ENCODE results near the gene ZDHHC1.
"Not testable (repeated sequence)": the region's sequence is repeated elsewhere in the genome, so short reads cannot be mapped to it uniquely, and the experiment has no call there.

ZDHHC1 gene

DNA sequence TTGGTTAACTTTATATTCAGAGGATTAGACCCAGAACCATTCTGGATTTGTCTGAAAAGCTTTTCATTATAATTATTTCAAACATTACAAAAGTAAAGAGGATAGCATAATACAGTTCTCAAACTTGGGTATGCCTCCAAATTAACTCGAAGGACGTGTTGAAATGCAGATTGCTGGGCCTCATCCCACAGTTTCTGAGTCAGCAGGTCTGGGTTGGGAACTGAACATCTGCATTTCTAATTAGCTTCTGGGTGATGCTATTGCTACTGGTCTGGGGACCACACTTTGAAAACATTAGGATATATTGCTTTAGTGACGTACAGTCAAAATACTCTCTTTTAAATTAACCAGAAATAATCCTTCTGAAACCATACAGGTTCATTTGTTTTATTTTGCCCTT lies 33.0 kb downstream of the ZDHHC1 start:
- no peaks in the 10 kb centered on the region for H3K27me3 ChIP-seq (ENCODE audit: control insufficient read depth, insufficient read depth, low read length)
- no peak overlapping the region for H3K9ac ChIP-seq (ENCODE audit: low read length)
- H3K9me3 ChIP-seq (ENCODE audit: control insufficient read depth, low read length) = no peaks in the 10 kb centered on the region
- H3K4me1 ChIP-seq (ENCODE audit: control insufficient read depth, insufficient read depth, low read length) = no peaks in the 10 kb centered on the region
- no peak overlapping the region for H3K4me3 ChIP-seq (ENCODE audit: low read length)
- no peaks in the 10 kb centered on the region for H3K36me3 ChIP-seq (ENCODE audit: control insufficient read depth, insufficient read depth, low read length)

DNA sequence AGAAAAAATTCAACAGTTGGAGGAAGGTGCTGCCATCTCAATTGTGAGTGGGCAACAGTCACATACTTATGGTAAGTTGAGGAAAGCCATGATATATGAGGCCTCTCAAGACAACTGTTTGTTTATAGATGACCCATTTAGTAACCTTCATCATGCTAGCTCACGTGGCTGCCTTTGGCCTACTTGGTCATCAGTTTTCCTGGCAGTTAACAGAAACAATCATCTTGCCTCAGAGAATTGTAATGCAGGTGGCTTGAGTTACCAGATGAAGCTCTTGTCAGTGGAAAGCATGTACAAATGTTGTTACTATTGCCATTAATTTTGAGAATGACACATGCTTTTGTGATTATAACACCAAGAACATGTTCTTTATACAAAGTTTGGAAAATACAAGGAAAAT lies 37.6 kb downstream of the ZDHHC1 start:
- Histone ChIP-seq H3K4me3 (ENCODE audit: low read length) (no peak overlapping the region), H3K36me3 (ENCODE audit: control insufficient read depth, insufficient read depth, low read length) (no peaks in the 10 kb centered on the region), H3K9me3 (ENCODE audit: control insufficient read depth, low read length) (no peaks in the 10 kb centered on the region), H3K4me1 (ENCODE audit: control insufficient read depth, insufficient read depth, low read length) (no peaks in the 10 kb centered on the region), H3K27me3 (ENCODE audit: control insufficient read depth, insufficient read depth, low read length) (no peaks in the 10 kb centered on the region), H3K9ac (ENCODE audit: low read length) (no peak overlapping the region)

DNA sequence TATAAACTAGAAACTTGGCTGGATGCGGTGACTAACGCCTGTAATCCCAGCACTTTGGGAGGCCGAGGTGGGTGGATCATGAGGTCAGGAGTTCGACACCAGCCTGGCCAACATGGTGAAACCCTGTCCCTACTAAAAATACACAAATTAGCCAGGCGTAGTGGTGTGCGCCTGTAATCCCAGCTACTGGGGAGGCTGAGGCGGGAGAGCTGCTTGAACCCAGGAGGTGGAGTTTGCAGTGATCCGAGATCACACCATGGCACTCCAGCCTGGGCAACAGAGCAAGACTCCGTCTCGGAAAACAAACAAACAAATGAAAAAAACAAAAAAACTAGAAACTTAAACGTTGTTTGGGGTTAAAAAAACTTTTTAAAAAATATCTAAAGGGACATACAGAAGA lies 40.3 kb downstream of the ZDHHC1 start:
- not testable (repeated sequence) for H3K9ac ChIP-seq (ENCODE audit: low read length); H3K4me3 ChIP-seq (ENCODE audit: low read length); H3K9me3 ChIP-seq (ENCODE audit: control insufficient read depth, low read length); H3K27me3 ChIP-seq (ENCODE audit: control insufficient read depth, insufficient read depth, low read length); H3K36me3 ChIP-seq (ENCODE audit: control insufficient read depth, insufficient read depth, low read length); H3K4me1 ChIP-seq (ENCODE audit: control insufficient read depth, insufficient read depth, low read length)

DNA sequence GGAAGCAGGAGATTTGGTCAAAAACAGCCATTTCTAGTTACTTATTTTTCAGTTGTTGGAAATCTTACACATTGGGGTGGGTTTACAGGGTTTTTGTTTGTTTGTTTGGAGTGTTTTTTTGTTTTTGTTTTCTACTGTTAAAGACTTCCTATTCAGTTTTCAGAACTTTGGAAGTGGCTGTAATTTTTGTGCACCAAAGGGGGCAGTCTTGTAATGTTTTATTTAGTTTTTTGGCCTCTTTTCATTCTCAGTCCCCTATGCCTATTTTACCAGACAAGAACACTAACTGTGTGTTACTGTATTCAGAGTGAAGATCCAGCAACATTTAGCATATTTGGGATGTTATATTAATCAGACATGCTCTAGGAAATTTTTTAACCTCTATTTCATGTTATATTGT lies 43.6 kb downstream of the ZDHHC1 start:
- Histone ChIP-seq H3K27me3 (ENCODE audit: control insufficient read depth, insufficient read depth, low read length) (no peaks in the 10 kb centered on the region), H3K4me1 (ENCODE audit: control insufficient read depth, insufficient read depth, low read length) (no peaks in the 10 kb centered on the region), H3K9ac (ENCODE audit: low read length) (no peak overlapping the region), H3K36me3 (ENCODE audit: control insufficient read depth, insufficient read depth, low read length) (no peaks in the 10 kb centered on the region), H3K9me3 (ENCODE audit: control insufficient read depth, low read length) (no peaks in the 10 kb centered on the region), H3K4me3 (ENCODE audit: low read length) (no peak overlapping the region)

DNA sequence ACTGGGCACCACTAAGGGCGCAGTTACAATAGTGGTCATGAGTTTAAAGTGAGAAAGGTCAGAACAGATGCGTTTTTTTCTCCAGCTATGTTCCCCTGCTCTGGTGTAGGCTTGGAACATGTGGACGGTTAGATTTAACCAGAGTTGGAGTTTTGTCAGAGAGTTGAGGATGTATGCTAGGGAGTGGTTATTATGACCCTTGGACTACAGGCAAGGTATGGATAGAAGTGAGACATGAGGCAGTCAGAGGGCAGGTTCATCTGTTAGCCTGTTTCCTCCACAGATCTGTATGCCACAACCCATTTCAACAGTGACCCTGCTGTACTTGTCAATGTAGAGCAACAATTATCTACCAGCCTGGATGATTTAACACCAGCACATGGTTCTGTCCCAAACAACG lies 45.6 kb downstream of the ZDHHC1 start:
- Histone ChIP-seq H3K4me3 (ENCODE audit: low read length) (no peak overlapping the region), H3K9ac (ENCODE audit: low read length) (no peak overlapping the region), H3K27me3 (ENCODE audit: control insufficient read depth, insufficient read depth, low read length) (no peaks in the 10 kb centered on the region), H3K36me3 (ENCODE audit: control insufficient read depth, insufficient read depth, low read length) (no peaks in the 10 kb centered on the region), H3K4me1 (ENCODE audit: control insufficient read depth, insufficient read depth, low read length) (no peaks in the 10 kb centered on the region), H3K9me3 (ENCODE audit: control insufficient read depth, low read length) (no peaks in the 10 kb centered on the region)

DNA sequence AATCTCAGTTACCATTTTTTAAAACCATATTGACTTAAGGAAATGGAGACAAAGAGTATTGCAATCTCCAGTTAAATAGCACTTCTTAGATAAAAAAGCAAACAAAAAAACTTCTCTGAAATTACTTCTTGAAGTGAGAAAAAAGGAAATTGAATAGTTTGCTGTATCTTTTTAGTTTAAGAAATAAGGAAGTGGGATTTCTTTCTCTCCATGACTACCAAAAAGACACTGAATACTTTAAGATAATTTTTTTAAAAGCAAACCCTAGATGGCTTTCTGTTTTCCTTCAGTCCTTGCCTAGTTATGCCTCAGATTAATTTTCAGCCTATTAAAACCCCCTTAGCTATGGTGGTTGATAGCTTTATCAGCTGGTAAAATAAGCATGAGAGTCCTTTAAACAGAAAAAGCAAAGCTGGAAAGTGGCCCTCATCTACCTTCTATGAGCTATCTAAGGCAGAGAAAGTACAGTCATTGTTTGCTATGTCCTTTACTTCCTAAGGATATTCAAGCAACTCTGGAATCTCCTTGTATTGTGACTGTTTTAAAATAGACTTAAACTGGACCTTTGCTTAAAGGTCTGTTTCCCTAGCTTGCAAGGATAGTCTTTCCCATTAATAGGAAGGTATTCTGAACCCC lies 51.6 kb downstream of the ZDHHC1 start:
- H3K9ac ChIP-seq (ENCODE audit: low read length) = peak overlapping the region; percentile 41
- no peak overlapping the region for H3K4me3 ChIP-seq (ENCODE audit: low read length)
- peaks cover 9% of the 10 kb centered on the region for H3K4me1 ChIP-seq (ENCODE audit: control insufficient read depth, insufficient read depth, low read length)
- no peaks in the 10 kb centered on the region for H3K9me3 ChIP-seq (ENCODE audit: control insufficient read depth, low read length)
- H3K36me3 ChIP-seq (ENCODE audit: control insufficient read depth, insufficient read depth, low read length) = no peaks in the 10 kb centered on the region
- H3K27me3 ChIP-seq (ENCODE audit: control insufficient read depth, insufficient read depth, low read length) = no peaks in the 10 kb centered on the region

DNA sequence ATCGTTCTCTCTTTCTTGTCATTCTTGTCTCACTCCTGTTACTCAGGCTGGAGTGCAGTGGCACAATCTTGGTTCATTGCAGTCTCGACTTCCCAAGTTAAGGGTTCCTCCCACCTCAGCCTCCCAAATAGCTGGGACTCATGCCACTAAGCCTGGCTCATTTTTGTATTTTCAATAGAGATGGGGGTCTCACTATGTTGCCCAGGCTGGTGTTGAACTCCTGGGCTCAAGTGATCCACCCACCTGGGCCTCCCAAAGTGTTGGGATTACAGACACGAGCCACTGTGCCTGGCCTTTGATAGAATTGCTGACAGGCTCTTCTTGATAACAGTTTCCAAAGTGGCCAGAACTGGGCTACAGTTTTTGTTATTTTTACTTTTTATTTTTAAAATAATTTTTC lies 55.2 kb downstream of the ZDHHC1 start:
- no peaks in the 10 kb centered on the region for H3K9me3 ChIP-seq (ENCODE audit: control insufficient read depth, low read length)
- H3K27me3 ChIP-seq (ENCODE audit: control insufficient read depth, insufficient read depth, low read length) = no peaks in the 10 kb centered on the region
- no peaks in the 10 kb centered on the region for H3K36me3 ChIP-seq (ENCODE audit: control insufficient read depth, insufficient read depth, low read length)
- H3K4me1 ChIP-seq (ENCODE audit: control insufficient read depth, insufficient read depth, low read length) = peaks cover 22% of the 10 kb centered on the region
- H3K4me3 ChIP-seq (ENCODE audit: low read length) = no peak overlapping the region
- no peak overlapping the region for H3K9ac ChIP-seq (ENCODE audit: low read length)

DNA sequence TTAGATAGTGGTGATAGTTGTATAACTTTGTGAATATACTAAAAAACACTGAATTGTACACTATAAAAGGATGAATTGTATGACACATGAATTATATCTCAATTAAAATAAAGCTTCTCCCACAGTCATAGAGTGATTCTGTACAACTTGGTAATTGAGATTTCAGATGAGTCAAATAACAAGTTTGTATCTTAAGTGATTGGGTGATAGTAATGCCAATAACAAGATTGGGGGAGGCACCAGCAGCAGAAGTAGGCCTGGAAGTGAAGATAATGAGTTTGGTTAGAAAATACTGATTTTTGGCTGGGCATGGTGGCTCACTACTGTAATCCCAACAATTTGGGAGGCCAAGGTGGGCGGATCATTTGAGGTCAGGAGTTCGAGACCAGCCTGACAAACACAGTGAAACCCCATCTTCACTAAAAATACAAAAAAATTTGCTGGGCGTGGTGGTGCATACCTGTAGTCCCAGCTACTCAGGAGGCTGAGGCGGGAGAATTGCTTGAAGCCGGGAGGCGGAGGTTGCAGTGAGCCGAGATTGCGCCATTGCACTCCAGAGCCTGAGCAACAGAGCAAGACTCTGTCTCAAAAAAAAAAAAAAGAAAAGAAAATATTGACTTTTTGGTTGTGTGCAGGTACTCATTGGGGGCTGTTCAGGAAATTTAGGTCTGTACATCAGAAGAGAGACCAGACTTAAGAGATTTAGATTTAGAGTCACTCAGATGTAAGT lies 56.6 kb downstream of the ZDHHC1 start:
- not testable (repeated sequence) for H3K9ac ChIP-seq (ENCODE audit: low read length); H3K4me3 ChIP-seq (ENCODE audit: low read length); H3K27me3 ChIP-seq (ENCODE audit: control insufficient read depth, insufficient read depth, low read length); H3K9me3 ChIP-seq (ENCODE audit: control insufficient read depth, low read length); H3K36me3 ChIP-seq (ENCODE audit: control insufficient read depth, insufficient read depth, low read length)
- H3K4me1 ChIP-seq (ENCODE audit: control insufficient read depth, insufficient read depth, low read length) = peaks cover 15% of the 10 kb centered on the region

DNA sequence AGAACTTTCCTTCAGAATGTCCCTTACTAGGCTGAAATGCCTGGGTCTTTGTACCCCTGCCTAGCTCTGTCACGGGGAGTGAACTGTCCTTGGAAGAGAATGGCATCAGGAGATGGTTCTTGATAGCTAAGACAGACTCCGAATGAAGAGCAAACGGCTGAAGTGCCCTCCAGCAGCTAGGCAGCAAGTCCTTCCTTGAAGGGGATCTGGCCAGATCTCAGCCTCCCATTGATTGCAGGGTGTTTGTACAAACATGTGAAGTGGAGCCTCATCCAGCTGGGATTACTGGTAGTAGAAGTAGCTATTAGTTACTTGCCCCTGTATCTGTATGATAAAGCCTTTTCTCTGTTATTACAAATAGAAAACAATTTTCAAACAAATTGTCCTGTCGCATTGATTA lies 58.7 kb downstream of the ZDHHC1 start:
- Histone ChIP-seq H3K9me3 (ENCODE audit: control insufficient read depth, low read length) (no peaks in the 10 kb centered on the region), H3K4me1 (ENCODE audit: control insufficient read depth, insufficient read depth, low read length) (peaks cover 14% of the 10 kb centered on the region), H3K27me3 (ENCODE audit: control insufficient read depth, insufficient read depth, low read length) (no peaks in the 10 kb centered on the region), H3K36me3 (ENCODE audit: control insufficient read depth, insufficient read depth, low read length) (no peaks in the 10 kb centered on the region), H3K4me3 (ENCODE audit: low read length) (no peak overlapping the region), H3K9ac (ENCODE audit: low read length) (no peak overlapping the region)

DNA sequence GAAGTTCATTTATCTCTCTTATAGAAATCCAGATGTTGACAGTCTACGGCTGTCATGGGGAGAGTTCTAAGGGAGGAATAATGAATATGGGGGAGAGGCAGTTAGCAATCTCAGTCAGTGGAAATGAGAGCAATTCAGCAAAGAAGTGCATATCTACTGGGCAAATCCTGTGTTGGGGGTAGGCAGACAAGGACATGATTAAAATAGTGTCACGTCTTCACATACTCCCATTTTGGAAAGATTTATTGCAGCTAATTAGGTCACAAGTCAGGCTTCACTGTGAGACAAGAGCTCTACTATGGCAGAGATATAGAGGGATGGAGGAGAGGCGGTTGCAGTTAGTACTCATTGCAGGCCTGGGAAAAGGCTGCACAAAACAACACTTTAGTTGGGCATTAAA lies 59.9 kb downstream of the ZDHHC1 start:
- Histone ChIP-seq H3K27me3 (ENCODE audit: control insufficient read depth, insufficient read depth, low read length) (no peaks in the 10 kb centered on the region), H3K4me3 (ENCODE audit: low read length) (no peak overlapping the region), H3K9ac (ENCODE audit: low read length) (no peak overlapping the region), H3K4me1 (ENCODE audit: control insufficient read depth, insufficient read depth, low read length) (peaks cover 14% of the 10 kb centered on the region), H3K9me3 (ENCODE audit: control insufficient read depth, low read length) (no peaks in the 10 kb centered on the region), H3K36me3 (ENCODE audit: control insufficient read depth, insufficient read depth, low read length) (no peaks in the 10 kb centered on the region)

DNA sequence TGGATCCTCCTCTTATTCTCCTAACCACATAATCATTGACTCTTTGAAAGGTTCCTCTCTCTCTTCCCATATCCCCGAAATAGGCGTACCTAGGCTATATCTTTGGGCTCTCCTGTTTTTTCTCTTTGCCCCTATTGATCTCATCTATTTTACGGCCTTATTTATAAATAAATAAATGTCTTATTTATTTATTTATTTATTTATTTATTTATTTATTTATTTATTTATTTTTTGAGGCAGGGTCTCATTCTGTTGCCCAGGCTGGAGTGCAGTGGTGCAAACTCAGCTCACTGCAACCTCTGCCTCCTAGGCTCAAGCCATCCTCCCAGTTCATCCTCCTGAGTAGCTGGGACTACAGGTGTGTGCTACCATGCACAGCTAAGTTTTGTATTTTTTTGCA lies 63.8 kb downstream of the ZDHHC1 start:
- not testable (repeated sequence) for H3K9ac ChIP-seq (ENCODE audit: low read length); H3K4me3 ChIP-seq (ENCODE audit: low read length); H3K9me3 ChIP-seq (ENCODE audit: control insufficient read depth, low read length); H3K27me3 ChIP-seq (ENCODE audit: control insufficient read depth, insufficient read depth, low read length); H3K36me3 ChIP-seq (ENCODE audit: control insufficient read depth, insufficient read depth, low read length)
- H3K4me1 ChIP-seq (ENCODE audit: control insufficient read depth, insufficient read depth, low read length) = peaks cover 11% of the 10 kb centered on the region

DNA sequence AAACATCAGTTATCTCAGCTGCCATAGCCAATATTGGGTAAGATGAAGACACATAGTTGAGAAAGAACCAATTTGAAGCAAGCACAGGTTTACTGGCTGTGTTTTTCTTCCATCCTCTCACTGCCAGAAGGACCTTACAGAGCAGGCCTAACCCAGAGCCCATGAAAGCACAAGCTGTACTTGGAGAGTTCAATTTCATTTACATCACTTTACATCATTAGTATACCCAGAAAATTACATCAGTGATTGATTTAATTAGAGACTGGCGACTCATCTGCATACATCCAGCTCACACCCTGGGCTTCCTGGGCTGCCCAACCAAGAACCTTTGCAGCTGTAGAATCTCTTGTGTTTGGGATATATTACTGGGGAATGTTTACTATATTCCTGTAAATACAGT lies 66.0 kb downstream of the ZDHHC1 start:
- Histone ChIP-seq H3K36me3 (ENCODE audit: control insufficient read depth, insufficient read depth, low read length) (no peaks in the 10 kb centered on the region), H3K9ac (ENCODE audit: low read length) (no peak overlapping the region), H3K9me3 (ENCODE audit: control insufficient read depth, low read length) (no peaks in the 10 kb centered on the region), H3K4me3 (ENCODE audit: low read length) (no peak overlapping the region), H3K27me3 (ENCODE audit: control insufficient read depth, insufficient read depth, low read length) (no peaks in the 10 kb centered on the region), H3K4me1 (ENCODE audit: control insufficient read depth, insufficient read depth, low read length) (peaks cover 12% of the 10 kb centered on the region)

DNA sequence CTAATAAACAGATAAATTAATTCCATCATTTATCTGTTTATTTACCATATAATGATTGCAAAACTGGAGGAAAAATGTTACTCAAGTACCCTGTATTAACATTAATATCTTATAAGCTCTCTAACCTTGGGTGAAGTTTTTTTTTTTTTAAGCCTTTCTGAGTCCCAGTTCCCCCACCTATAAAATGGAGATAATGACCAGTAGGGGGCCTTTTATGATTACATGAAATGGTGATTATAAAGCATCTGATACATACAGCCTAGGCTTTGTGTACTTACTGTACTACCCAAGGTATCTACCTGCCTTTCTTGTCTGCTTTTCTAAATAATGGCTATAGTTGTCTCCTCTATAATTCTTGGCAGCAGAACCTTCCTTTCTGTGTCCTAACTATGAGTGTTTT lies 67.1 kb downstream of the ZDHHC1 start:
- no peaks in the 10 kb centered on the region for H3K9me3 ChIP-seq (ENCODE audit: control insufficient read depth, low read length)
- H3K4me1 ChIP-seq (ENCODE audit: control insufficient read depth, insufficient read depth, low read length) = peaks cover 12% of the 10 kb centered on the region
- H3K4me3 ChIP-seq (ENCODE audit: low read length) = no peak overlapping the region
- no peak overlapping the region for H3K9ac ChIP-seq (ENCODE audit: low read length)
- no peaks in the 10 kb centered on the region for H3K36me3 ChIP-seq (ENCODE audit: control insufficient read depth, insufficient read depth, low read length)
- no peaks in the 10 kb centered on the region for H3K27me3 ChIP-seq (ENCODE audit: control insufficient read depth, insufficient read depth, low read length)

Data from mucosa of stomach (tissue), 1 donor.